Right forelimb (tissue), 1 donor: ENCODE data around the gene SYNE4.
"Not testable (repeated sequence)": the region's sequence is repeated elsewhere in the genome, so short reads cannot be mapped to it uniquely, and the experiment has no call there.

ENCODE experiments used
- DNase-seq: peaks from one replicate; pipeline ENCODE4 v3.0.0-alpha.2; 2018

Gene SYNE4

DNA sequence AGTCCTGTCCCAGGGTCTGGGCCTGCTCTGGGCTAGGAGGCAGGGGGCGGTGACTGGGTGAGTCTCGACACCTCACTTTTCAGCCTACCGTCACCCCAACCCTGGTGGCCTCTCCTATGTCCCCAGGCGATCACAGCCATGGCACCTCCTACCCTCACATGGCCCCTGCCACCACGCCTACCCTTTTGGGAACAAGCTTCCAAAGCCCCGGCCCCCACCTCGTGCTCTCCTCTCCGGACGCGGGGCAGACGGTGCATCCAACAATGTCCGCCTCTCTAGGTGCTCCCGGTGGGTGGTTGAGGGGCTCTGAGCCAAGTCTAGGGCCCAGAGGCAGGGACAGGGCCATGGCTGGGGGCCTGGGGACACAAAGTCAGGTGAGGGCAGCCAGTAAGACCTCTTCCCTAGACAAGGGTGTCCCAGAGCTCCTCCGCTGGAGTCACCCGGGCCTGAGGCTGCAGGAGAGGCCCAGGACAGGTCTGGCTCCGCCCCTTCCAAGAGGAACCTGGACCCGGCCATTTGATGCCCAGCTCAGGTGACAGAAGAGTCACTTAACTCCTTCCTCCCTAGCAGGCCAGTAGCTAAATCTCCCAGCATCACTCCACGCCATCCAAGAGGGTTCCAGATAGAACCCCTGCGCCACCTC, at the start of gene SYNE4:
TSS of gene SYNE4 (minus strand) at position 478 of the 643 bp plus-strand sequence. CDS start at position 346, 132 bp downstream.
- no peak for DNase-seq

- DNase-seq: peak; percentile 98
Measured at GRCh38 chr19:36054733-36055686, 46.4 kb upstream of the SYNE4 start, which contains the start of gene WDR62. Gene WDR62, plus strand, starts transcription at chr19:36054897. Its CDS starts 75 bp downstream, at chr19:36054972.

GRCh38 chr19:36054119-36054732, 45.6 kb upstream of the SYNE4 start, which contains the start of gene THAP8:
Gene THAP8, minus strand, starts transcription at chr19:36054285. Its CDS starts 68 bp downstream, at chr19:36054217.
- DNase-seq: peak; percentile 100

DNA sequence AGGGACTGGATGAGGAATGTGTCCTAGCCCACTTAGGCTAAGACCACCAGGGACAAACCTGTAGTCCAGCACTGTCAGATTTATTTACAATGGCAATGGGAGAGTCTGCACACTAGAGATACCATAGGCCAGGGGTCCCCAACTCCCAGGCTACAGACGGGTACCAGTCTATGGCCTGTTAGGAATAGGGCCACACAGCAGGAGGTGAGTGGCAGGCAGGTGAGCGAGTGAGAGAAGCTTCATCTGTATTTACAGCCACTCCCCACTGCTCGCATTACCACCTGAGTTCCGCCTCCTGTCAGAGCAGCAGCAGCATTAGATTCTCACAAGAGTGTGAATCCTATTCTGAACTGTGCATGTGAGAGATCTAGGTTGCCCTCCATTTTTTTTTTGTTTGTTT, 43.0 kb upstream of the SYNE4 start:
- no peak for DNase-seq

GRCh38 chr19:36051236-36051635, 42.6 kb upstream of the SYNE4 start:
- no peak for DNase-seq

DNA sequence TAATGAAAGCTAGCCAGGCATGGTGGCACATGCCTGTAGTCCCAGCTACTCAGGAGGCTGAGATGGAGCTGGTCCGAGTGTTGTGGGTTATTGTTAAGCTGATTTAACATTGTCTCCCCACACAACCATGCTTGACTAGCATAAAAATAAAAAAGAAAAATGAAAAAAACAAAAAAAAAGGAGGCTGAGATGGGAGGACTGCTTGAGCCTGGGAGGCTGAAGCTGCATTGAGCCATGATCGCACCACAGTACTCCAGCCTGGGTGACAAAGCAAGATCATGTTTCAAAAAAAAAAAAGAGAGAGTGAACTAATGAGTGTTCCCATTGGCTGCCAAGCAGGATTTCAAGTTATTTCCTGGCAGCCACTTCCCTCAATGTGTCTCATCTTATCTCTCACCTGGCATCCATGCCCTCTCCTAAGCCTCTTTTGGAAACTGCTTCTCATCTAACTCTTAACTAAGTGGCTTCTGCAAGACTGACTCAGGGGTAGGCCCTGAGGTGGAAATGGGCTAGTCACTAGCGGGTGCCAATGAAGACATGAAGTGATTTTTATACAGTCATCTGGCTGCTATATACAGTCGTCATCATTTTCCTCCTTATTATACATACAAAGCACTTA, 40.6 kb upstream of the SYNE4 start:
- DNase-seq: no peak

DNA sequence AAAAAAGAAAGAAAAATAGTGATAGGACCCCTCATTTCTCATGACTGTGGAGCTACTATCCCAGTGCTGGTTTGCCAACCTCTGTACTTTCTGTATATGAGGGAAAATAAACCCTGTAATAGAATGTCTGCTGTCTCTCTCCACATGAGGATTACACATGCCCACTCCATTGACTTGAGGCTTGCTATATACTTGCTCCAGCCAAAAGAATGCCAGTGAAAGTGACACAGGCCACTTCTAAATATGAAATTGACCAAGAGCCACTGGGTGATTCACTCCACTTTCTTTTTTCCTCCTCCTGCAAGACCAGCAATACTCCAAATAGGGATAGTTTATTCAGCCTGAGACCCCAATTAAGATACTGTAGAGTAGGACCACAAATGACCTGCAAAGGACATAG, 39.2 kb upstream of the SYNE4 start:
- DNase-seq: no peak

GRCh38 chr19:36046443-36047050, 37.9 kb upstream of the SYNE4 start:
- DNase-seq: no peak

DNA sequence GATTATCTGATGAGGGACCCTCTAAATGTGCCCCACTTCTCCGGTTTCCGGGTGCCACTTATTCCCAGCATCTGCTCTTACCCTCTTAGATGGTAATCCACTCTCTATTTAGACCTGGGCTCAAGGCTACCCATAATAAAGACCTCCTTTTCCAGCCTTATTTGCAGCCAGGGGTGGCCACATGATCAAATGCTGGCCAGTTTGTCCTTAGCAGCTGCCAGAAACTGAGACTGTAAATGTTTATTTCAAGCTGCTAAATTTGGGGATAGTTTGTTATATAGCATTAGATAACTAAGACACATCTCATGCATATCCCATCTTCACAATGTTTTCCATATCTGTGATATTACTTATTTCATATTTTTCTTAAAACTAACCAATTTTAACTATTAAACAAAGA, 35.3 kb upstream of the SYNE4 start:
- DNase-seq: no peak

- DNase-seq: no peak
Measured at GRCh38 chr19:36041831-36042230, 33.2 kb upstream of the SYNE4 start.

- DNase-seq: not testable (repeated sequence)
Measured at GRCh38 chr19:36041092-36041491, 32.5 kb upstream of the SYNE4 start.

GRCh38 chr19:36040495-36040894, 31.9 kb upstream of the SYNE4 start:
- no peak for DNase-seq

- DNase-seq: peak; percentile 90
Measured at GRCh38 chr19:36032251-36033104, 23.9 kb upstream of the SYNE4 start, which contains the start of gene CLIP3. Gene CLIP3, minus strand, starts transcription at chr19:36032873. Its CDS starts 516 bp downstream, at chr19:36032357.

DNA sequence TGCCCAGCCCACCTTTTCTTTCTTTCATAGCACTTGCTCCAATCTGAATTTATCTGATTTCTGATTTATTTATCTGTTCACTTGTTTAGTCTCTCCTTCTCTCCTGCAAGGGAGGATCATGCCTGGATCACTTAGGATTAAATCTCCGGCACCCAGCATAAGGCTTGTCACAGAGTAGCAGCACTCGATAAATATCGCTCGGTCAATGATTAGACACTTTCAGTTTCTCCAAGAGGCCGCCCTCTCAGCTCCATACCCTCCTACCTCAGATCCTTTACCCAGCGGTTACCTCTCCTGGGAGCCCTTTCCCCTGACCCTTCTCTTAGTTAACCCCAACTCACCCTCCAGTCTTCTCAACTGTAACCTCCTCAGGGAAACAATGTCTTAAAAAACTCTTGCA, 22.7 kb upstream of the SYNE4 start:
- DNase-seq: no peak

DNA sequence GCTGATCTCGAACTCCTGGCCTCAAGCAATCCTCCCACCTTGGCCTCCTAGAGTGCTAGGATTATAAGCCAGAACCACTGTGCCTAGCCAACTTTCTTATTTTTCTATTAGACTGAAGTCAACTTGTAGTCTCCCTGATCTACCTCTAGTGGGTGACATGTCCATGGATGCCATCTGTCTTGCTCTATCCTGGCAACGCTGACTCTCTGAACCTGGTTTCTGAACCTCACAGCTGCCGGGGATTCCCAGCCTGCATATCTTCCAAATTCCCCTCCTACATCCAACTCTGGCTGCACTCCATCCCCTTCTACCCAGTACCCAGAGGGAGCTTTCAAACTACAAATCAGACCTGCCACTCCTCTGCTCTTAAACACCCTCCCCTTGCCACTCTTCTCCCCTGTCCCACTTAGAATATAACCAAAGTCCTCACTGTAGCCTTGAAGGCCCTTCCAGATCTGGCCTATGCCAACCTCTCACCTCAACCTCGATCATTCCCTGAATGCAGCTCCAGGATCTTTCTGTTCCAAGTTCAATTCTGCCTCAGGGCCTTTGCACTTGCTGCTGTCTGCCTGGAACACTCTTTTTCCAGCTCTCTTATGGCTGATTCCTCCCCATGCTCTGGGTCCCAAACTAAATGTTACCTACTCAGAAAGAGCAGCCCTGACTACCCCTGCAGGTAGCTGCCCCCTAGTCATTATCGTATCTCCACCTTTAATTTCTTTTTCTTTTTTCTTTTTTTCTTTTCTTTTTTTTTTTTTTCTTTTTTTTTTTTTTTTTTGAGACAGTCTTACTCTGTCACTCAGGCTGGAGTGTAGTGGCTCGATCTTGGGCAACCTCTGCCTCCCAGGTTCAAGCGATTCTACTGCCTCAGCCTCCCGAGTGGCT, 21.9 kb upstream of the SYNE4 start:
- DNase-seq: no peak

DNA sequence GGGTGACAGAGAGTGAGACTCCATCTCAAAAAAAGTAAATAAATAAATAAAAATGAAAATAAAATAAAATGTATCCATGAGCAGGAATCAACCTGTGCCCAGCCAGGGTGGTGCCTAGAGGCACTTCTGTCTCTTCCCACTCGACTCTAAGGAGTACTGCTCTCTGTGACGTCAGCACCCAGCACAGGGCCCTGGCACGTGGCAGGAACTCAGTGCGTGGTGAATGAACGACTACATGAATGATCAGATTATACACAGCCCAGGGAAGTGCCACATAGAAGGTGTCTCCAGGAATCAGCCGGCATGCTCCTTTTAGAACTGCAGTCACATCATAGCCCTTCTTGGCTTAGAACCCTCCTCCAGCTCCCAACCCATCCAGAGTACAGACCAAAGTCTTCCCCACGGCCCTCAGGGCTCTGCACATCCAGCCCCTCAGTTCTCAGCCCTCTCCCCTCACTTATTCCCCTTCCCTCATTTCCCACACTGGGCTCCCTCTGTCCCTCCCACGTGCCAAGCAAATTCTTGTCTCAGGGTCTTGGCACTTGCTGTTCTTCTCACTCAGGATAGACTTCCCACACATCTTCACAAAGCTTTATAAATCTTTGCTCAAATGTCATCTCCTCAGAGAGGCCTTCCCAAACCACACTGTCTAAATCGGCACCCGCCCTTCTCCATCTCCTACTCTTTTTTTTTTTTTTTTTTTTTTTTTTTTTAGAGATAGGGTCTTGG, 19.9 kb upstream of the SYNE4 start:
- no peak for DNase-seq

DNA sequence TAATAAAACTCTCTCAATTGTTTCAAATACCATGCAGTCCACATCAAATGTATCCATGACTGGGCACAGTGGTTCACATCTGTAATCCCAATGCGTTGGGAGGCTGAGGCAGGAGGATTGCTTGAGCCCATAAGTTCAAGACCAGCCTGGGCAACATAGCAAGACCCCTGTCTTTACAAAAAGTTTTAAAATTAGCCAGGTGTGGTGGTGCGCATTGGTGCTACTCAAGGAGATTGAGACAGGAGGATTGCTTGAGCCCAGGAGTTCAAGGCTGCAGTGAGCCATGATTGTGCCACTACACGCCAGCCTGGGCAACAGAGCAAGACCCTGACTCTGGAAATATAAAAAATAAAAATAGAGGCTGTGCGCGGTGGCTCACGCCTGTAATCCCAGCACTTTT, 19.1 kb upstream of the SYNE4 start:
- no peak for DNase-seq

DNA sequence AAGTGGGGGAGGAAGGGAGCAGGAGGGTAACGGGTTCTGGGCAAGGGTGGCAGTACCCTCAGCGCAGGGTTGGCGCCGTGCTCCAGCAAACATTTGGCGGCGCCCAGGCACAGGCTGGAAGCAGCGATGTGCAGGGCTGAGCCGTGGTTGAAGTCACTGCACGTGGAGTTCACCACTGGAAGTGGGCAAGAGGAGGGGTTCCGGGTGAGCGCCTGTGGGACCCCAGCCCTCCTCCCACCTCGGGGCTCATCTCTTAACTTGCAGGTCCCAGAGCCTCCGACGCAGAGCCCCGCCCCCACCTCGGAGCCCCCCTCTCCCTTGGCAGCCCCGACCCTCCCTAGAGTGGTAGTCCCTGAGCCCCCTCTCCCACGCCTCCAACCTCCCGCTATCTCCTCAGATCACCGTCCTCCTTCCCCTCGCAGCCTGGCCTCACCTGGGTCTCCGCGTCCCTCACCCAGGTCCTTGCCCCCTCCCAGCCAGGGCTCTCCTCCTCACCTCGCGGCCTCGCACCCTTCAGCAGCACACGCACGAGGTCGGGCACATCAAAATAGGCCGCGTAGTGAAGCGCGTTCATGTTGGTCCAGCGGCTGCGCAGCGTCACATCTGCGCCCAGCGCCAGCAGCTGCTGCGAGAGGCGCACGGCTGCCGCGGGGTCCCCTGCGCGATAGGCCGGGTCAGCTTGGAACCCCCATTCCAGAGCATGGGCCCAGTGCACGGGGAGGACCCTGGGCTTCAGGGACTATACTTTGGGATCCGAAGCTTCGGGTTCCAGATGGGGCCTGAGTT, 17.7 kb upstream of the SYNE4 start:
- no peak for DNase-seq

GRCh38 chr19:36025541-36025940, 16.9 kb upstream of the SYNE4 start:
- no peak for DNase-seq
